ENCODE data around the gene LPCAT1.

GRCh38 chr5:1545126-1545804 lies 21.5 kb upstream of the LPCAT1 start:
- TF ChIP-seq POLR2A (IDR thresholded peaks at IDR 0.05), result no peak
- TF ChIP-seq CTCF (IDR thresholded peaks at IDR 0.05), result no peak
- TF ChIP-seq POLR2AphosphoS5 (IDR thresholded peaks at IDR 0.05), result no peak

Data from breast epithelium (tissue), 3 donors.